Activated CD4-positive, alpha-beta T cell treated with anti-CD3 and anti-CD28 coated beads for 24 hours (primary cell): ENCODE measurements around the gene SPATA12.
A peak's percentile ranks its signal among the peaks of the same experiment; 100 is the strongest.

Experiments used
- DNase-seq, 2 donors: peaks; one replicate each; pipeline ENCODE4 v3.0.0-alpha.2; 2020; ENCODE audit warnings: low read depth in 2 of 2

SPATA12 gene

DNA sequence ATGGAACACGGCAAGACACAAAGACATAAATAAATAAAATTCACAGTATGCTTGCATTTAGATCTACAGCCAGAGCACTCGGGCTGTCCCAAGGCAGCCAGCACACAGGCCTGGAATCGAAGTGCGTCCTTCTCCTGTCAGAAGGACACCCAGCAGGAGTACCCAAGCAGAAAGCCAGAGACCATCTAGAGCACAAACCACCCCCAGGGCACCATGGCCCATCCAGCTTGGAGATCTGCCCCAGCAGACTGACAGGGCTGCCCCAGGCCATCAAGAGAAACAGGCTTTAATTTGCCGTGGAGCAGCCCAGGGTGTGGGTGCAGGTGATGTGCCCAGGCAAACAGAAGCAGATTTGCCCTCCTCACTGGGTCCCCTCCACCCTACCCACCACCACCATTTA is 7.8 kb upstream of the SPATA12 start:
- no peak for DNase-seq

DNA sequence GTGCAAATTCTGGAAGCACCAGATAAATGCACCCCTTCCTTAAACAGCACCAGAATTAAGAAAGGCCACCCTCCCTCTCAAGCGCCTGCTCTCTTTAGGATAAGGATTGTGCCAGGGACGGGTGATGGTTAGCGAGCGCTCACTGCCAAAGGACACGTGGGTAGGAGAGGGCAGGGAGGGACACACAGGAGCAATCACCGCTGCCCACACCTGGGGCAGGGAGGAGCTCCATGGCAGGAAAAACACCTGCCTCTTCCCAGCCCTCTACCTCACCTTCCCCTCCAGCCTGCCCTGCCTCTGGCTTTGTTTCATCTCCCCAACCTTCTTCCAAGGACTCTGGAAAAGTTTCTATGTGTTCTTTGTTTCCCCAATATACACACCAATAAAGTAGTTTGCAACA is 7.3 kb upstream of the SPATA12 start:
- DNase-seq, result no peak

DNA sequence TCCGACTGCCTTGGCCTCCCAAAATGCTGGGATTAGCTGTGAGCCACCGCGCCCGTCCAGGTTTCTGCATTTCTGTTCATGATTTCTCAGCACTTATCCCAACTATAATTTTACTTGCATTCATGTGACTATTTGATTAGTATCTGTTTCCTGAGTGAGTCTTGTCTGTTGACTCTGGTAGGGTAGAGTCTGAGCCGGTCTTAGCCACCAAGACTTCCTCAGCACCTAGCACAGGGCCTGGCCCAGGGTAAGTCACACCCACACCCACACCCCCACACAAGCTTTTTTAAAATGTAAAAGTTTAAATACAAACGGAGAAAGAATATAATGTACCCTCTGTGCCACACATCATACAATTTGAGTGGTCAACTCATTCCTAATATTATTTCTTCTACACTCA is 3.1 kb upstream of the SPATA12 start:
- no peak for DNase-seq

DNA sequence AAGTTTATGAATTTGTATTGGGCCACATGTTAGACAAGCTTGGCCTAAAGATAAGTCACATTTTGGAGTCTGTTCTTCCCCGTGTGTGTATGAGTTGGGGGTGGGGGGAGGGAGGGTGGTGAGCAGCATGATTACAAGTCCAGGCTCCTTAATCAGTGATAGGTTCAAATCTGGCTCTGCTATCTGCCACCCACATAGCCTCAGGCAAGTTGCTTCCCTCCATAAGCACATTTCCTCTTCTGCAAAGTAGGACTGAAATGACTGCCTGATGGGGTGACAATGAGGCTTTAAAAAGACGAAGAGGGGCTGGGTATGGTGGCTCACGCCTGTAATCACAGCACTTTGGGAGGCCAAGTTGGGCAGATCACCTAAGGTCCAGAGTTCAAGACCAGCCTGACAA is 1.1 kb upstream of the SPATA12 start:
- no peak for DNase-seq

DNA sequence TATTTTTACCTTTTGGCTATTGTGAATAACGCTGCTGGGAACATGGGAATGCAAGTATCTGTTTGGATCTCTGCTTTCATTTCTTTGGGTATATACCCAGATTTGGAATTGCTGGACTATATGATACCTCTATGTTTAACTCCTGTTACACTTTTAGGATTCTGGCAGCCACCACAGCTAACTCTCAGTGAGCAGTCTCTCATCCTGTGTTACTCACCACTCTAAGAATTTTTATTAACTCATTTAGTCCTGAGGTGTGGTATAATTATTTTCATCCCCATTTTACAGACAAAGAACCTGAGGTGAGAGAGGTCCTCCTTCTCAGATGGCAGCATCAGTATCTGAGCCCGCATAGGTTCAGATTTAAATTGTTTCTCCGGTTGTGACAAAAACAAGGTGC is 1.1 kb downstream of the SPATA12 start:
- DNase-seq, result no peak

DNA sequence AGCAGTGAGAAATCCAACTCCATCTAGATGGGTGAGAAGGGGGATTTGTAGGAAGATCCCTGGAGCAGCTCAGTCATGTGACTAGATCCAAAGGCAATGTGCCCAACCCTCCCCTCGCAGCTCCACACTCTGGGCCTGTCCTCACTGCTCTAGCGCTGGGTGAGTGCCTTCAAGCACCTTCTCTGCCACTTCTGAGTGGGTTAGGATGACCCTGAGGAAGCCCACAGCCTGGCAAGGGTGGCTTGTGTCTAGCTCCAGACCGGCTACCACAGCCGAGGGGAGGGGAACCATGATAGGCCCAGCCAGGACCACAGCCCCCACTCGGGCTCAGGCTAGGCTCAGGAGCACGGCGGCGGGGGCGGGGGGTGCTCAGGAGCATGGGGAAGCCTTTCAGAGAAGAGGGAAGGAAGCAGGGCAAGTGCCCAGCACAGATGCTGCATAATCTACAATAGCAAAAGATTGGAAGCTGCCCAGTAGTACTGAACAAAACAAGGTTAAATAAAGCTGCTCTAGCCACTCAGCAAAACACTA is 1.7 kb downstream of the SPATA12 start:
- no peak for DNase-seq

DNA sequence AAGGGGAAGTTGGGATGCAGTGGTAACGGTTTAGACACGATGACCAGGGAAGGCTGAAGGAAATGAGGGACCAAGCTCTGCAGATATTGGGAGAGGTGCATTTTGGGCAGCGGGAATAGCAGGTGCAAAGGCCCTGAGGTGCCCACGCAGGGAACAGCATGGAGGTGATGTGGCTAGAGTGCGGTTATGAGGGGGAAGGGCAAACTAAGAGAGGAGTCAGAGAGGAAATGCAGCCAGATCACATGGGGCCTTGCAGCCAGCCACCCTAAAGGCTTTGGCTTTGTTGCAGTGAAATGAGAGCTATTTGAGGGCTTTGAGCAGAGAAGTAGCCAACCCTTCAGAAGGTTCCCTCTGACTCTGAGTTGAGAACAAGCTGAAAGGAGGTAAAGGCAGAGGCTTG is 2.6 kb downstream of the SPATA12 start:
- no peak for DNase-seq

DNA sequence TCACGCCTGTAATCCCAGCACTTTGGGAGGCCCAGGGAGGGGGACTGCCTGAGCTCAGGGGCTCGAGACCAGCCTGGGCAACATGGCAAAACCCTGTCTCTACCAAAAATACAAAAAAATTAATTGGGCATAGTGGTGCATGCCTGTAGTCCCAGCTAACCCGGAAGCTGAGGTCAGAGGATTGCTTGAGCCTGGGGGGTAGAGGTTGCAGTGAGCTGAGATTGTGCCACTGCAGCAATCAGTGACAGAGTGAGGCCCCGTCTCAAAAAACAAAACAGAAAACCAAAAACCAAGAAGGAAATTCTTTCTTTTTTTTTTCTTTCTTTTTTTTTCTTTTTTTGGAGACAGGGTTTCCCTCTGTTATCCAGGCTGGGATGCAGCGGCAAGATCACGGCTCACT is 3.5 kb downstream of the SPATA12 start:
- no peak for DNase-seq

DNA sequence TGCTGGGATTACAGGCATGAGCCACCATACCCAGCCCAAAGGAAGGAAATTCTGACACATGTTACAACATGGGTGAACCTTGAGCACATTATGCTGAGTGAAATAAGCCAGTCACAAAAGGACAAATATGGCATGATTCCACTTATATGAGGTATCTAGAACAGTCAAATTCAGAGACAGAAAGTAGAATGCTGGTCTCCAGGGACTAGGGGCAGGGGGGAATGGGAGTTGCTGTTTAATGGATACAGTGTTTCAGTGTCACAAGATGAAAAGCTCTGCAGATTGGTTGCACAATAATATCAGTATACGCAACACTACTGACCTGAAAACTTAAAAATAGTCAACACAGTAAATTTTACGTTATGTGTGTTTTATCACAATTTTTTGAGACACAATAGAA is 4.1 kb downstream of the SPATA12 start:
- no peak for DNase-seq

DNA sequence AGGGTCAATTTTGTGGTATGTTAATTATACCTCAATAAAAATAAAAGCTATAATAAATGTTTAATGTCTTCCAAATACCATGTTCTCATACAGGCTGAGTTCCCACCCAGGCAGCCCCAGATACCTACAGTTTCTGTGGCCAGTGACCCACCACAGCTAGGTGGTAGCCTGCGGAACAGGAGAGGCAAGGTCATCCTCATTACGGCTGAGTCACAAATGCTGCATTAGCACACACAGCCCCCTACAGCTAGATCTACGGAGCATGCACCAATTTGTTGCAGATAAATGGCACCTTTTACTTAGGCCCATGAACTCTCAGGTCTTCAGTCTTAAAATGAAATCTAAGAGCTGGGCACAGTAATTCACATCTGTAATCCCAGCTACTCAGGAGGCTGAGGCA is 5.1 kb downstream of the SPATA12 start:
- no peak for DNase-seq

DNA sequence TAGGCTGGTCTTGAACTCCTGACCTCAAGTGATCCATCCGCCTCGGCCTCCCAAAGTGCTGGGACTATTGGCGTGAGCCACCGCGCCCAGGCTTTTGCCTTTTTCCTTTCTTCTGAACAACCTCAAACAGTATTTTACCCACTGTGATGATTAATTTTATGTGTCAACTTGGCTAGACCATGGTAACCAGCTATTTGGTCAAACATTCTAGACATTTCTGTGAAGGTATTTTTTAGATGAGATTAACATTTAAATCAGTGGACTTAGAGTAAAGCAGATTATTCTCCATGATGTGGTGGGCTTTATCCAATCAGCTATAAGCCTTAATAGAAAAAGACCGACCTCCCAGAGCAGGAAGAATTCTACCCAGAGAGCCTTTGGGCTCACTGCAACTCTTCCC is 6.0 kb downstream of the SPATA12 start:
- no peak for DNase-seq

DNA sequence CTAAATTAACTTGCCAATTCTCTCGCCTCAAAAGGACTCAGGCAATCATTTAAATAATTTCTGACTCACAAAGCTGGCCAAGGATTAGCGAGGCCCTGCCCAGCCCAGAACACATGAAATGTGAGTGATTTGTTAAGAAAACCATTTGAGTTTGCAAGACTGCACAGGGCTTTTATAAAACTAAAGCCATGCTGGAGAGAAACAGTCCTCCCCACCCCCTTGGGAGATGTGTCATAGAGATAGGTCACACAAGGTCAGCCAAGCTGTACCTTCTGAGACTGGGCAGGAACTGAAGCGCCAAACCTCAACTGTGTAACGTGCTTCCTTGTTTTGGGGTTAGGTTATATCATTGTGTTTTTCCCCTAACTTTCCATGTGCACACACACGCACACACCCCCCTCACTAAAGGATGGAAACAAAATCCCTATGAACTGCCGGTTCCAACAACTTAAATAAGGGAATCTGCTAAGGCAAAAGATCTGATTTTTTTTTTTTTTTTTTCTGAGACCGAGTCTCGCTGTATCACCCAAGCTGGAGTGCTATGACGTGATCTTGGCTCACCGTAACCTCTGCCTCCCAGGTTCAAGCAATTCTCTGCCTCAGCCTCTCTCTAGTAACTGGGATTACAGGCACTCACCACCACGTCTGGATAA is 8.1 kb downstream of the SPATA12 start:
- DNase-seq, result no peak

DNA sequence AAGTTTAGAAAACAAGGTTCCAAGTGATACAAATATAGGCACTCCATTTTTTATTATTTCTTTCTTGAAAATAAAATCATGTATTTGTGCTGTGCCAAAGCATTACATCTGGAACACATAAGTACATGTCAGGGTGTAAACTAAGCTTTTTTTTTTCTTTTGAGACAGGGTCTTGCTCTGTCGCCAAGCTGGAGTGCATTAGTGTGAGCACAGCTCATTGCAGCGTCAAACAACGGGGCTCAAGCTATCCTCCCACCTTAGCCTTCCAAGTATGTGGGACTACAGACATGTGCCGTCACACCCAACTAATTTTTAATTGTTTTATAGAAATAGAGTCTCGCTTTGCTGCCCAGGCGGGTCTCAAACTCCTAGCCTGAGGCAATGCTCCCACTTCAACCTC is 9.0 kb downstream of the SPATA12 start:
- no peak for DNase-seq

DNA sequence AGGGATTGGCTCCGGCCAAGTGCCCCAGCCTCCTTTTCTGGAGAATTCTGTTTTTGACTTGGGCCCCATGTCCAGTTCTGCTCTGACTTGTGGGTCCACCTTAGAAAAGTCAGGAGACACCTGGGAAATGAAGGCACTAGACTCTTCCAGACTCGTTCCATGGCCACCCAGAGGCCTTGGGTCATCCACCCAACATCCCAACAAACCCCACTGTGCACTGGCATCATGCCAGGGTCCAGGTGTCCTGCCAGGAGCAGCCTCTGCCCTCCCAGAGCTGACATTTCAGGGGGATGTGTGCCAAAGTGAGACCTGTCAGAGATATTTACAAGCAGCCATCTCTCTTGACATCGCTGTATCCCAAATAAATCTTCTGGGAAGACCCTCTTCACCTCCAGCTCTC is 13.2 kb downstream of the SPATA12 start:
- no peak for DNase-seq

DNA sequence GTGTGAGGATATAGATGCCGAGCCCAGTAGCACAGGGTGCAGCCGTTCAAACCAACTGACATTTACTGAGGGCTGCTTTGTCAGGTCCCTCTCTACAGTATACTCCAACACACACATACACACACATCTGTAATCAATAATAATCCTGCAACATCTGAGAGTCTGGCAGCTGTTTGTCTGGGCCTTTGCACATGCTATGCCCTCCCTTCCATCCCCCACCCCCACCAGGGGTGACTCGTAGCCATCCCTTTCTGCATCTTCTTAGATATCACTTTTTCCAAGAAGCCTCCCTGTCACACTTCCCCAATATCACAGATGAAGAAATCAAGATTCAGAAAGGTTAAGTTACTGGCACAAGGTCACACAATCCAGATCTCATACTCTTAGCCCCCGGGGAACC is 13.7 kb downstream of the SPATA12 start:
- DNase-seq, result no peak

DNA sequence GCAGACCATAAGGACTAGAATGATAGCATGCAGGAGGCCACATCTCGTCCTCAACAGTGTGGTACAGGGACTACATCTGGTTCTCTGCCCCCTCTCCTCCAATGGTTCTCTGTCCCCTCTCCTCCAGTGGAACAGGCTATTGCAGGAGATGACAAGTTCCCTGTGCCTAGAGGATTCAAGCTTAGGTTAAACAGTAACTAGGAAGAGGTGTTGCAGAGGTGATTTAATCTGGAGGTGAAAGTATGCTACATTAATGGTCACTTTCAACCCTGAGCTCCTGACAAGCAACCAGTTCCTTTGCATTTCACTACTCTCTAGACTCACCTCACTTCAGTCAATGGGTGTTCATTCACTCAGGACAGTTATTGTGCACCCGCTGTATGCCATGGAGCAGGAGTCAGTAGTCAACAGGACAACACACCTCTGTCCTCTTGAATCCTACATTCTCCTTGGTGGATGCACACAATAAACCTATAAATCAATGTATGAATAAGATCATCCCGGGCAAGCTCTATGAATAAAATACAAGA is 16.0 kb downstream of the SPATA12 start:
- DNase-seq, result no peak

DNA sequence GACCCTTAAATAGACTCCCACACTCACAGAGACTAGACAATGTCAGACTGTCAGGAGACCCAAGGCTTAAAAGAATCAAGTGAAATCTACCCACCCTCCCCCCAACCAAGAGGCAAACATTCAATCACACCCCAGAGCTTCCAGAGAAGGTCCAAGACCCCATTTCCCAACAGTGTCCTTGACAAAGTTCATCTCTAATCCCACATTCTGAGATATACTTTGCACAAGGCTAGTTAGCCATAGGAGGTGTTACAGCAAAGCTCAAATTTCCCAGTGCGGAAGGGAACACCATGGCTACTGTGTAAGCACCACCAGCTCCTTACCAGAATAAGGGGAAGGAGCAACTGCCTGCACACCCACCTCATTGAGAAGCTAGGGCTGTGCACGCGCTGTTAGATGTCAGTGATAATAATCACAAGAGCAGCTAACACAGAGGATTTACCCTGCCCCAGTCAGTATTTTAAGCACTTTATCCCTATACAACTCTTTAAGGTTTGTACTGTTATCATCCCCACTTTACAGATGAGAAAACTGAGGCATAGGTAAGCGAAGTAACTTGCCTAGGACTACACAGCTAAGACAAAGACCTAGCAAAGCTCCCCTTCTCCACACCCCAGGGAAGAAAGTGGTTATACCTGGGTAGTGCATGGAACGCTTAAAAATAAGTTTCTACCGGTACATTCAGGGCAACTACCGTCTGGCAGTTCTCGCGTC is 17.3 kb downstream of the SPATA12 start:
- DNase-seq, result no peak

DNA sequence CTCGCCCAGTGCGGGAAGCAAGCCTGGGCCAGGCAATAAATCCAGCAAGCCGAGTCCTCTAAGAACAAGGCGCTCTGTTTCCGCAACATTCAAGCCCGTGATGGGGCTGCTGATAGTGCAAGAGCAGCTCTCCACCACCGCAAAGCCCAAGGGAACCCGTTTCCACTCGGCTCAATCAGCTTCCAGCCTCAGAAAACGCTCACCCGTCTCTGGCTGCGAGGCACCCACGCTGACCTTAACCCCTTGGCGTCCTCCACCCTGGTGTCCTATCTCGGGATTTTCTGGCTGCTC is 17.8 kb downstream of the SPATA12 start:
- peak in 1 of 2 donors; percentile 8 for DNase-seq

DNA sequence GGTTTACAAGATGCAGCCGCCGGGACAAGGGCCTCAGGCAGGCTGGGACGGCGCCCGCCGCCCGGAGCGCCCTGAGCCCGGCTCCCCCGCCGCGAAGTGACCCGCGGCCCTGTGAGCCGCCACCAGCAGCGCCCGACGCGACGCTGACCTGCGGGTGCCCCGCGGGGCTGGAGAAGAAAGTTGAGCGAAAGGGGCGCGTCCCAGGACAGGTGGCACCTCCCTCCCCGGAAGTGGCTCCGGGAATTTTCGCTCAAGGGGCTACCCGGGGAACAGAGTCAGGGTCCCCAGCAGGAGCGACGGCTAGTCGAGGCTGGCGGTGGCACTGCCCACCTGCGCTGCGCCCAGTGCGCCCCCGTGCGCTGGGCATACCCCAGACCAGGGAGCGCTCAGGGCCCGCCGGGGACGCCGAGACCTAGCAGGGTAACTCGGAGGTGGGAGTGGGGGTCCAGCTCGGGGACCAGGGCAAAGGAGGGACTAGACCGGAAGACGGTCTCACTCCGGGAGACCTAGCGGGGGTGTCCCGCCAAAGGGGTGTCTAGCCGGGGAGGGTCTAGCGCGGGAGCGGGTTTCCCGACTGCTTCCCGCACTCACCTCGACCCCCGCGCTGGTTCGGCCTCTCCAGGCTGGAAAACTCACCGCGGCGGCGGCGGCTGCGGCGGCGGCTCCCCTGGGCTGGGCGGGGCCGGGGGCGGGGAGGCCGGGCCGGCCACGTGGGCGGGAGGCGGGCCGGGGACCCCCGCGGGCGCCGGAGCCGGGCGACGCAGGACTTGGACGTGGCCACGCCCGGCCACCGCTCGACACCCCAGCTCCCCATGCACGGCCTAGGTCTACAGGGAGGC is 18.4 kb downstream of the SPATA12 start:
- no peak for DNase-seq

DNA sequence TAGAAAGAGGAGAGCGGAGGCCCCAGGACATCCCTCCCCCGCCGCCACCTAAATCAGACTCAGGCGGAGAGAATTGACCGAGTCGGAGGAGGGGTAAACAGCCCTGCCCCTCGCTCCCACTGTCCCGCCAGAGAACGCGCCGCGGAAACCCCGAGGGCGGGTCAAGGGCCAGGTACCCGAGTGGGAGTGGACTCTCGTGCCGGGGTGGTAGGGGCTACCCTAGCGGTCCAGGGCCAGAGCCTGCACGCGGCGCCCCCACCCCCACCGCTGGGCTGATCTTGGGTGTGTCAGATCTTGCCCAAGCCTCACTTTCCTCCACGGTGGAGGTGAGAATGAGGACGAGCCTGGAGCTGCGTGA is 19.0 kb downstream of the SPATA12 start:
- no peak for DNase-seq

DNA sequence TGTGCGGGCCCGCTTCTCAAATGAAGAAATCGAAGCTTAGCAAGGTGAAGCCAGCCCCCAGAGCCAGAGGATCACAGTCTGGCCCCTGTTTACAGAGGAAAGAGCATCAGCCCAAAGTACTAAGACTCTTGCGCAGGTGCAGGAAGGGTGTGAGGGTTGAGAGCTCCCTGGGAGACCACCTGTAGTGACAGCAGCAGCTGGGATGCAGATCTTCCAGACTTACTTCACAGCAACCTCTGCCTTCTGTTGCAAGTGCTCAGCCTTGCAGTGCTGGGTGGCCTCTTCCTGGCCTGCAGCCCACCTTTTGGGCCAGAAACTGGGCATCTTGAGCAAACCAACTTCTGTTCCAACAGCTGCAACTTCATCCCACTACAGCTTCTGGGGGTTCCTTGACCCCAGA is 19.7 kb downstream of the SPATA12 start:
- no peak for DNase-seq

DNA sequence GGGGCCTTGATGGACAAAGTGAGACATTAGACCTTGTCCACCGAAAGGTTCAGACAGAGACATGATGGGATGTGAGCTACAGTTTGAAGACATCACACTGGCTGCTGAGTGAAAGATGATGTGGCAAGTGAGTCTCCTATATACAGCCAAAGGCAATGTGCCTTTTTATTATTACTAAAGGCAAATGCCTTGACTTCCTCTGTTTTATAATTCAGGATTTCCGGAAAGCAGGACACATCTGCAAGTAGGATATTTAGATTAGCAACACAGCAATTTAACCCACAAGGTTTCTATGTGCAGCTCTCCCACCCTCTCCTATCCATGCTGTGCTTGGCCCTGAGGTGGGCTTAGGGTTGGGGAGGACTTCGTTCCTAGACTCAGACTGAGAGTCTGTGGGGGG is 20.7 kb downstream of the SPATA12 start:
- DNase-seq, result no peak

DNA sequence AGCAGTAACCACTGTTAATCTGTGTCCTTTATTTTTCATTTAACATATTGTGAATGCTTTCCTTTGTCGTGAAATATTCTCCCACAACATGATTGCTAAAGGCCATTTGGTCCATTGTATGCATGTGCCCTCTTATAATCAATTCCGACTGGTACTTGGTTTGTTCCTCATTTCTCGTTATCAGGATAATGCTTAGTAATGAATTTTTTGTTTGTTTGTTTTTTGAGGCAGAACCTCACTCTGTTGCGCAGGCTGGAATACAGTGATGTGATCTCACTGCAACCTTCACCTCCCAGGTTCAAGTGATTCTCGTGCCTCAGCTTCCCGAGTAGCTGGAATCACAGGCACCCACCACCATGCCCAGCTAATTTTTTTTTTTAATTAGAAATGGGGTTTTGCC is 22.0 kb downstream of the SPATA12 start:
- DNase-seq, result no peak
